ENCODE measurements around the gene IGSF3.

DNA sequence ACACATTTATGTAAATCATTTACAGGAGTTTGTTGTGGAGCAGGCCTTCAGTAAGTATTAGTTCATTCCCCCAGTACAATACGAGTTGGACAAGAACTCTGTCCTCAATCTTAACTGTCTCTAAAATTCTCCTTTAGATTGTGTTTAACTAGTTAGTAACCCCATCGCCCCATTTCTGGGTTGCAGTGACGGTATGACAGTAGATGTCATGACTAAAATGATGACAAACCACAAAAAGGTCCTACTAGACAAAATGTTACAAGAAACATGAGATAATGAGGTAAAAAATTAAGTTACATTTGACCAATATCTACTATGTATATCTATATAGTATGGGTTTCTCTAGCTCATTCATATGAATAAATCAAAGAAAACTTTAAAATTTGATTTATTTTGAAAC lies 137.9 kb downstream of the IGSF3 start:
- TF ChIP-seq, protein P1, sequence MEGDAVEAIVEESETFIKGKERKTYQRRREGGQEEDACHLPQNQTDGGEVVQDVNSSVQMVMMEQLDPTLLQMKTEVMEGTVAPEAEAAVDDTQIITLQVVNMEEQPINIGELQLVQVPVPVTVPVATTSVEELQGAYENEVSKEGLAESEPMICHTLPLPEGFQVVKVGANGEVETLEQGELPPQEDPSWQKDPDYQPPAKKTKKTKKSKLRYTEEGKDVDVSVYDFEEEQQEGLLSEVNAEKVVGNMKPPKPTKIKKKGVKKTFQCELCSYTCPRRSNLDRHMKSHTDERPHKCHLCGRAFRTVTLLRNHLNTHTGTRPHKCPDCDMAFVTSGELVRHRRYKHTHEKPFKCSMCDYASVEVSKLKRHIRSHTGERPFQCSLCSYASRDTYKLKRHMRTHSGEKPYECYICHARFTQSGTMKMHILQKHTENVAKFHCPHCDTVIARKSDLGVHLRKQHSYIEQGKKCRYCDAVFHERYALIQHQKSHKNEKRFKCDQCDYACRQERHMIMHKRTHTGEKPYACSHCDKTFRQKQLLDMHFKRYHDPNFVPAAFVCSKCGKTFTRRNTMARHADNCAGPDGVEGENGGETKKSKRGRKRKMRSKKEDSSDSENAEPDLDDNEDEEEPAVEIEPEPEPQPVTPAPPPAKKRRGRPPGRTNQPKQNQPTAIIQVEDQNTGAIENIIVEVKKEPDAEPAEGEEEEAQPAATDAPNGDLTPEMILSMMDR (IDR thresholded peaks at IDR 0.05 in 2 of 3, conservative IDR thresholded peaks at IDR 0.05 in 1 of 3; ENCODE audit: control insufficient read depth in 2 of 3, extremely low read depth in 1 of 3, insufficient read depth in 1 of 3, low read depth in 3 of 3, low read length in 3 of 3): no peak
- TF ChIP-seq, protein P2, sequence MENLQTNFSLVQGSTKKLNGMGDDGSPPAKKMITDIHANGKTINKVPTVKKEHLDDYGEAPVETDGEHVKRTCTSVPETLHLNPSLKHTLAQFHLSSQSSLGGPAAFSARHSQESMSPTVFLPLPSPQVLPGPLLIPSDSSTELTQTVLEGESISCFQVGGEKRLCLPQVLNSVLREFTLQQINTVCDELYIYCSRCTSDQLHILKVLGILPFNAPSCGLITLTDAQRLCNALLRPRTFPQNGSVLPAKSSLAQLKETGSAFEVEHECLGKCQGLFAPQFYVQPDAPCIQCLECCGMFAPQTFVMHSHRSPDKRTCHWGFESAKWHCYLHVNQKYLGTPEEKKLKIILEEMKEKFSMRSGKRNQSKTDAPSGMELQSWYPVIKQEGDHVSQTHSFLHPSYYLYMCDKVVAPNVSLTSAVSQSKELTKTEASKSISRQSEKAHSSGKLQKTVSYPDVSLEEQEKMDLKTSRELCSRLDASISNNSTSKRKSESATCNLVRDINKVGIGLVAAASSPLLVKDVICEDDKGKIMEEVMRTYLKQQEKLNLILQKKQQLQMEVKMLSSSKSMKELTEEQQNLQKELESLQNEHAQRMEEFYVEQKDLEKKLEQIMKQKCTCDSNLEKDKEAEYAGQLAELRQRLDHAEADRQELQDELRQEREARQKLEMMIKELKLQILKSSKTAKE (IDR thresholded peaks at IDR 0.05; ENCODE audit: low read depth, poor library complexity, severe bottlenecking): no peak
- TF ChIP-seq FOXK2 (IDR thresholded peaks at IDR 0.05) (no peak), EZH2 (IDR thresholded peaks at IDR 0.05; ENCODE audit: borderline replicate concordance, control insufficient read depth, low read depth, low read length) (no peak), TCF7 (IDR thresholded peaks at IDR 0.05; ENCODE audit: borderline replicate concordance) (no peak), MTA3 (IDR thresholded peaks at IDR 0.05; ENCODE audit: borderline replicate concordance, low read length) (no peak), HCFC1 (IDR thresholded peaks at IDR 0.05; ENCODE audit: low read length) (no peak), ASH2L (IDR thresholded peaks at IDR 0.05; ENCODE audit: borderline replicate concordance, low read depth) (no peak), SRF (IDR thresholded peaks at IDR 0.05; ENCODE audit: low read depth in 2 of 2, low read length in 2 of 2) (no peak), MXI1 (IDR thresholded peaks at IDR 0.05; ENCODE audit: low read depth, low read length) (no peak), POLR2A (IDR thresholded peaks at IDR 0.05; ENCODE audit: low read depth, low read length) (no peak)
- TF ChIP-seq, protein P3, sequence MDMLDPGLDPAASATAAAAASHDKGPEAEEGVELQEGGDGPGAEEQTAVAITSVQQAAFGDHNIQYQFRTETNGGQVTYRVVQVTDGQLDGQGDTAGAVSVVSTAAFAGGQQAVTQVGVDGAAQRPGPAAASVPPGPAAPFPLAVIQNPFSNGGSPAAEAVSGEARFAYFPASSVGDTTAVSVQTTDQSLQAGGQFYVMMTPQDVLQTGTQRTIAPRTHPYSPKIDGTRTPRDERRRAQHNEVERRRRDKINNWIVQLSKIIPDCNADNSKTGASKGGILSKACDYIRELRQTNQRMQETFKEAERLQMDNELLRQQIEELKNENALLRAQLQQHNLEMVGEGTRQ (IDR thresholded peaks at IDR 0.05; ENCODE audit: borderline replicate concordance, low read depth, low read length): no peak
- TF ChIP-seq, protein P4, sequence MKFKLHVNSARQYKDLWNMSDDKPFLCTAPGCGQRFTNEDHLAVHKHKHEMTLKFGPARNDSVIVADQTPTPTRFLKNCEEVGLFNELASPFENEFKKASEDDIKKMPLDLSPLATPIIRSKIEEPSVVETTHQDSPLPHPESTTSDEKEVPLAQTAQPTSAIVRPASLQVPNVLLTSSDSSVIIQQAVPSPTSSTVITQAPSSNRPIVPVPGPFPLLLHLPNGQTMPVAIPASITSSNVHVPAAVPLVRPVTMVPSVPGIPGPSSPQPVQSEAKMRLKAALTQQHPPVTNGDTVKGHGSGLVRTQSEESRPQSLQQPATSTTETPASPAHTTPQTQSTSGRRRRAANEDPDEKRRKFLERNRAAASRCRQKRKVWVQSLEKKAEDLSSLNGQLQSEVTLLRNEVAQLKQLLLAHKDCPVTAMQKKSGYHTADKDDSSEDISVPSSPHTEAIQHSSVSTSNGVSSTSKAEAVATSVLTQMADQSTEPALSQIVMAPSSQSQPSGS (IDR thresholded peaks at IDR 0.05; ENCODE audit: low read length): no peak
